Ascending aorta (tissue), 2 donors: ENCODE data around the gene EFEMP2. TPM values are rescaled to one million over a fixed set of nuclear protein-coding genes. Genes with fewer than 3 reads are reported as not detected.

ENCODE experiments used
- DNase-seq, 2 donors: peaks; one replicate each; pipeline ENCODE4 v3.0.0-alpha.2; 2019; ENCODE audit warnings: low spot score in 2 of 2
- H3K27ac ChIP-seq, 2 donors: fragments of 200-600 bp; sonication (generic); one replicate each; pipeline ENCODE4 v1.5.1; 2016 to 2017; ENCODE audit warnings: mild to moderate bottlenecking in 1 of 2
- H3K27me3 ChIP-seq: fragments of 200-600 bp; sonication (generic); one replicate; pipeline ENCODE4 v1.5.1; 2017
- H3K36me3 ChIP-seq, 2 donors: fragments of 200-600 bp; sonication (generic); one replicate each; pipeline ENCODE4 v1.5.1; 2016
- H3K4me1 ChIP-seq, 2 donors: fragments of 200-600 bp; sonication (generic); one replicate each; pipeline ENCODE4 v1.5.1; 2016 to 2017; ENCODE audit warnings: mild to moderate bottlenecking in 1 of 2
- H3K4me3 ChIP-seq, 2 donors: fragments of 200-600 bp; sonication (generic); one replicate each; pipeline ENCODE4 v1.5.1; 2016 to 2017; ENCODE audit warnings: mild to moderate bottlenecking in 1 of 2
- H3K9me3 ChIP-seq, 2 donors: fragments of 200-600 bp; sonication (generic); one replicate each; pipeline ENCODE4 v1.5.1; 2016
- CTCF ChIP-seq, 3 experiments: fragments of 200-600 bp in 2 of 3; fragments of 450-650 bp in 1 of 3; sonication (generic) in 2 of 3; IDR thresholded peaks; one replicate each; pipeline ENCODE4 v1.5.1; 2016 to 2019; ENCODE audit warnings: antibody characterized with exemption in 3 of 3, mild to moderate bottlenecking in 1 of 3, moderate library complexity in 1 of 3
- intact Hi-C: fragments of 100-400 bp; cut with DNase I; formaldehyde crosslinking; loops from one replicate; pipeline ENCODE4 v1.15.1; 2023
- total RNA-seq: library from RNA; depleted of rRNA; stranded (reverse); fragments of >200 nt; gene quantifications from one replicate; pipeline ENCODE4 v1.1.0, GENCODE V29; 2016

EFEMP2 gene
- total RNA-seq, 1 donor from 2014 or later, result 92.8 TPM

GRCh38 chr11:65888163-65888814, 15.7 kb upstream of the EFEMP2 start, which contains the start of gene FIBP:
Gene FIBP, minus strand, starts transcription at chr11:65888471. Its CDS starts 53 bp downstream, at chr11:65888418.
- peaks cover 20 to 28% of the 10 kb centered on the region in 2 donors for H3K4me1 ChIP-seq
- peak within 1 kb of the TSS; percentile 98 for H3K27ac ChIP-seq
- peak; percentile 90 to 99 for DNase-seq
- peak within 1 kb of the TSS; percentile 82 to 85 for H3K4me3 ChIP-seq
- H3K27me3 ChIP-seq, result no peaks in the 10 kb centered on the region
- peak; percentile 84 to 98 (median 96) for TF ChIP-seq CTCF (IDR thresholded peaks at IDR 0.05)
- no peaks in the 10 kb centered on the region for H3K9me3 ChIP-seq
- intact Hi-C loops, result loop anchor here (1.0 to 5.0 kb wide), 6 partner anchors 15 to 179 kb away; partner anchors contain the start of genes BANF1, C11orf68, DRAP1 and EIF1AD
- H3K36me3 ChIP-seq, result peaks cover 10 to 31% of the 10 kb centered on the region in 2 donors

- H3K4me3 ChIP-seq, result peak overlapping the region; percentile 82 to 85
- TF ChIP-seq CTCF (IDR thresholded peaks at IDR 0.05), result no peak
- peak overlapping the region; percentile 98 for H3K27ac ChIP-seq
- peaks cover 15 to 23% of the 10 kb centered on the region in 2 donors for H3K4me1 ChIP-seq
- H3K36me3 ChIP-seq, result peaks cover 13 to 36% of the 10 kb centered on the region in 2 donors
- H3K9me3 ChIP-seq, result no peaks in the 10 kb centered on the region
- DNase-seq, result no peak
- no peaks in the 10 kb centered on the region for H3K27me3 ChIP-seq
- intact Hi-C loops, result loop anchor here (1.0 to 5.0 kb wide), 6 partner anchors 14 to 180 kb away; partner anchors contain the start of genes BANF1, C11orf68, DRAP1 and EIF1AD
These were observed 15.1 kb upstream of the EFEMP2 start for GRCh38 chr11:65887723-65888162.

GRCh38 chr11:65886826-65887722, 14.5 kb upstream of the EFEMP2 start:
- peak overlapping the region; percentile 98 for H3K27ac ChIP-seq
- peaks cover 11 to 16% of the 10 kb centered on the region in 2 donors for H3K4me1 ChIP-seq
- peak overlapping the region; percentile 82 to 85 for H3K4me3 ChIP-seq
- H3K36me3 ChIP-seq, result peaks cover 20 to 41% of the 10 kb centered on the region in 2 donors
- TF ChIP-seq CTCF (IDR thresholded peaks at IDR 0.05), result no peak
- no peak for DNase-seq
- no peaks in the 10 kb centered on the region for H3K27me3 ChIP-seq
- no peaks in the 10 kb centered on the region for H3K9me3 ChIP-seq
- intact Hi-C loops, result loop anchor here (5.0 kb wide), 2 partner anchors 115 to 180 kb away; partner anchors contain the start of genes BANF1 and EIF1AD

- Histone ChIP-seq H3K36me3 (peaks cover 20 to 41% of the 10 kb centered on the region in 2 donors), H3K4me1 (peaks cover 10 to 12% of the 10 kb centered on the region in 2 donors), H3K27ac (peak overlapping the region in 1 of 2 donors; percentile 3), H3K9me3 (no peaks in the 10 kb centered on the region), H3K4me3 (no peak overlapping the region), H3K27me3 (no peaks in the 10 kb centered on the region)
- TF ChIP-seq CTCF (IDR thresholded peaks at IDR 0.05), result no peak
- no peak for DNase-seq
- intact Hi-C loops, result loop anchor here (5.0 kb wide), 2 partner anchors 116 to 181 kb away; partner anchors contain the start of genes BANF1 and EIF1AD
These were observed 13.4 kb upstream of the EFEMP2 start for GRCh38 chr11:65885808-65886536.

- Histone ChIP-seq H3K4me1 (peaks cover 10 to 12% of the 10 kb centered on the region in 2 donors), H3K4me3 (no peak overlapping the region), H3K9me3 (no peaks in the 10 kb centered on the region), H3K27ac (peak overlapping the region; percentile 3 to 37), H3K36me3 (peaks cover 20 to 41% of the 10 kb centered on the region in 2 donors), H3K27me3 (no peaks in the 10 kb centered on the region)
- TF ChIP-seq CTCF (IDR thresholded peaks at IDR 0.05), result no peak
- intact Hi-C loops, result loop anchor here (5.0 kb wide), 2 partner anchors 117 to 182 kb away; partner anchors contain the start of genes BANF1 and EIF1AD
- DNase-seq, result no peak
These were observed 12.6 kb upstream of the EFEMP2 start for GRCh38 chr11:65885231-65885630.
